Transverse colon (tissue), 4 donors: Measurements from ENCODE around the gene KCNAB2. TPM values are rescaled to one million over a fixed set of nuclear protein-coding genes. Genes with fewer than 3 reads are reported as not detected.

Source experiments
- DNase-seq: peaks from one replicate; pipeline ENCODE4 v3.0.0-alpha.2; 2019
- H3K27ac ChIP-seq, 4 donors: fragments of 200-600 bp; sonication (generic); 2 replicates each; pipeline ENCODE4 v1.5.1; 2016 to 2018; ENCODE audit warnings: inconsistent platforms in 4 of 4
- H3K27me3 ChIP-seq: fragments of 200-600 bp; sonication (generic); 2 replicates; pipeline ENCODE4 v1.5.1; 2017; ENCODE audit warnings: inconsistent platforms
- H3K36me3 ChIP-seq, 4 donors: fragments of 200-600 bp; sonication (generic); 2 replicates each; pipeline ENCODE4 v1.5.1; 2017 to 2019; ENCODE audit warnings: inconsistent platforms in 4 of 4
- H3K4me1 ChIP-seq, 4 donors: fragments of 200-600 bp; sonication (generic); 2 replicates each; pipeline ENCODE4 v1.5.1; 2017 to 2020; ENCODE audit warnings: inconsistent platforms in 4 of 4
- H3K4me3 ChIP-seq, 4 donors: fragments of 200-600 bp; sonication (generic); 1 replicate in 1 of 4; 2 replicates in 3 of 4; pipeline versions ENCODE4 v1.5.1 to v1.6.1; 2017 to 2019; ENCODE audit warnings: inconsistent platforms in 4 of 4
- H3K9me3 ChIP-seq, 2 donors: fragments of 200-600 bp; sonication (generic); 2 replicates each; pipeline ENCODE4 v1.5.1; 2017 to 2019; ENCODE audit warnings: inconsistent platforms in 2 of 2
- CTCF ChIP-seq, 5 experiments: fragments of 200-600 bp in 3 of 5; fragments of 450-650 bp in 2 of 5; sonication (generic) in 3 of 5; IDR thresholded peaks; 1 replicate in 2 of 5; 2 replicates in 3 of 5; pipeline ENCODE4 v1.5.1; 2016 to 2017; ENCODE audit warnings: antibody characterized with exemption in 5 of 5, inconsistent platforms in 3 of 5, mild to moderate bottlenecking in 2 of 5, moderate library complexity in 1 of 5
- EP300 ChIP-seq: sonication (generic); formaldehyde crosslinking; IDR thresholded peaks from one replicate; pipeline ENCODE4 v1.6.1; 2017; ENCODE audit warnings: antibody characterized with exemption, low read depth
- POLR2A ChIP-seq: fragments of 450-650 bp; IDR thresholded peaks from one replicate; pipeline ENCODE4 v1.6.1; 2016; ENCODE audit warnings: antibody characterized with exemption, mild to moderate bottlenecking, moderate library complexity
- POLR2AphosphoS5 ChIP-seq, 3 donors: sonication (generic); formaldehyde crosslinking; IDR thresholded peaks; one replicate each; pipeline ENCODE4 v1.6.1; 2016; ENCODE audit warnings: antibody characterized with exemption in 3 of 3
- WGBS, 2 donors: methylation state at CpG; one replicate each; pipeline ENCODE4 v1.1.5; 2018; ENCODE audit warnings: low coverage in 1 of 2; 5-methylcytosine and 5-hydroxymethylcytosine counted together
- in situ Hi-C, 4 donors: fragments of 200-750 bp; cut with MboI; loops; one replicate each; pipeline versions ENCODE4 v1.15.0 to v1.15.1; 2017; ENCODE audit warnings: low sequenced_read_pairs in 3 of 4, low pct_ligation_motif_present in 1 of 4, low pct_unique_long_range_greater_than_20kb in 1 of 4
- intact Hi-C: fragments of 100-400 bp; cut with DNase I; formaldehyde crosslinking; loops from one replicate; pipeline ENCODE4 v1.15.1; 2023; ENCODE audit warnings: low total_unique reads
- total RNA-seq, 4 donors: library from RNA; depleted of rRNA; stranded (reverse); fragments of >200 nt; gene quantifications; one replicate each; pipeline ENCODE4 v1.1.0, GENCODE V29; 2016

Gene KCNAB2
- total RNA-seq, 4 donors from 2014 or later, result 1.00 to 25.4 (median 7.9) TPM

- in situ Hi-C loops (no loop called here), intact Hi-C loops (no loop called here)
- H3K27ac ChIP-seq, result no peak overlapping the region
- H3K36me3 ChIP-seq, result no peaks in the 10 kb centered on the region
- no peak overlapping the region for H3K4me3 ChIP-seq
- 80 to 91% methylated on average over 13 to 23 of the region's 24 CpGs for WGBS, 2 donors
- no peak for DNase-seq
- no peaks in the 10 kb centered on the region for H3K4me1 ChIP-seq
- no peaks in the 10 kb centered on the region for H3K9me3 ChIP-seq
- peaks cover 31% of the 10 kb centered on the region for H3K27me3 ChIP-seq
- TF ChIP-seq EP300 (no peak), POLR2A (no peak)
These were observed 52.9 kb downstream of the KCNAB2 start for GRCh38 chr1:6098303-6099215.

GRCh38 chr1:6099297-6099696 is 53.6 kb downstream of the KCNAB2 start:
- no peaks in the 10 kb centered on the region for H3K36me3 ChIP-seq
- H3K27ac ChIP-seq, result no peak overlapping the region
- intact Hi-C loops, result no loop called here
- peaks cover 31% of the 10 kb centered on the region for H3K27me3 ChIP-seq
- in situ Hi-C loops, result no loop called here
- WGBS, 2 donors, result 85% methylated on average over 9 of the region's 15 CpGs; no CpG with 5 or more reads in 1 of the 2 donors
- H3K4me3 ChIP-seq, result no peak overlapping the region
- no peak for DNase-seq
- TF ChIP-seq POLR2A (no peak), POLR2AphosphoS5 (IDR thresholded peaks at IDR 0.05) (no peak), EP300 (no peak), CTCF (IDR thresholded peaks at IDR 0.05) (no peak)
- H3K4me1 ChIP-seq, result no peaks in the 10 kb centered on the region
- no peaks in the 10 kb centered on the region for H3K9me3 ChIP-seq

GRCh38 chr1:6099787-6100765 is 54.4 kb downstream of the KCNAB2 start:
- intact Hi-C loops, result no loop called here
- in situ Hi-C loops, result no loop called here
- TF ChIP-seq EP300, result no peak
- TF ChIP-seq POLR2A, result no peak
- TF ChIP-seq CTCF (IDR thresholded peaks at IDR 0.05), result no peak
- Histone ChIP-seq H3K36me3 (no peaks in the 10 kb centered on the region), H3K27ac (no peak overlapping the region), H3K27me3 (peaks cover 31% of the 10 kb centered on the region), H3K4me3 (no peak overlapping the region), H3K4me1 (no peaks in the 10 kb centered on the region), H3K9me3 (no peaks in the 10 kb centered on the region)
- no peak for DNase-seq
- 60% methylated on average over 20 of the region's 27 CpGs; no CpG with 5 or more reads in 1 of the 2 donors for WGBS, 2 donors

- WGBS, 2 donors, result 24 to 44% methylated on average over 5 to 21 of the region's 23 CpGs
- in situ Hi-C loops, result no loop called here
- H3K36me3 ChIP-seq, result no peaks in the 10 kb centered on the region
- no peaks in the 10 kb centered on the region for H3K9me3 ChIP-seq
- intact Hi-C loops, result no loop called here
- no peaks in the 10 kb centered on the region for H3K4me1 ChIP-seq
- no peak overlapping the region for H3K4me3 ChIP-seq
- no peak for TF ChIP-seq EP300
- no peak for TF ChIP-seq POLR2A
- no peak for TF ChIP-seq CTCF (IDR thresholded peaks at IDR 0.05)
- H3K27me3 ChIP-seq, result peaks cover 31% of the 10 kb centered on the region
- H3K27ac ChIP-seq, result no peak overlapping the region
- DNase-seq, result no peak
These were observed 55.4 kb downstream of the KCNAB2 start for GRCh38 chr1:6100861-6101783.
